ENCODE results near the gene HNRNPUL1.

HNRNPUL1 gene

GRCh38 chr19:41253660-41254059 is 10.5 kb upstream of the HNRNPUL1 start:
- Histone ChIP-seq H3K9me3 (ENCODE audit: control insufficient read depth, low read length) (no peaks in the 10 kb centered on the region), H3K4me3 (ENCODE audit: insufficient read depth, low read depth, low read length) (no peak overlapping the region), H3K36me3 (ENCODE audit: control insufficient read depth, insufficient read depth, low read length) (peaks cover 44% of the 10 kb centered on the region), H3K27ac (ENCODE audit: insufficient read depth, low read depth, low read length, poor library complexity, severe bottlenecking) (no peak overlapping the region), H3K27me3 (ENCODE audit: control insufficient read depth, insufficient read depth, low read length, poor library complexity, severe bottlenecking) (no peaks in the 10 kb centered on the region), H3K4me1 (ENCODE audit: control insufficient read depth, insufficient read depth, low read length) (no peaks in the 10 kb centered on the region)
- WGBS, 2 experiments, result 92 to 94% methylated on average over 6 of the region's 6 CpGs

GRCh38 chr19:41255171-41255570 is 9.0 kb upstream of the HNRNPUL1 start:
- H3K4me3 ChIP-seq (ENCODE audit: insufficient read depth, low read depth, low read length), result no peak overlapping the region
- H3K27me3 ChIP-seq (ENCODE audit: control insufficient read depth, insufficient read depth, low read length, poor library complexity, severe bottlenecking), result no peaks in the 10 kb centered on the region
- H3K27ac ChIP-seq (ENCODE audit: insufficient read depth, low read depth, low read length, poor library complexity, severe bottlenecking), result no peak overlapping the region
- H3K9me3 ChIP-seq (ENCODE audit: control insufficient read depth, low read length), result no peaks in the 10 kb centered on the region
- H3K4me1 ChIP-seq (ENCODE audit: control insufficient read depth, insufficient read depth, low read length), result no peaks in the 10 kb centered on the region
- peaks cover 48% of the 10 kb centered on the region for H3K36me3 ChIP-seq (ENCODE audit: control insufficient read depth, insufficient read depth, low read length)

- Histone ChIP-seq H3K36me3 (ENCODE audit: control insufficient read depth, insufficient read depth, low read length) (peaks cover 24% of the 10 kb centered on the region), H3K27ac (ENCODE audit: insufficient read depth, low read depth, low read length, poor library complexity, severe bottlenecking) (no peak overlapping the region), H3K4me3 (ENCODE audit: insufficient read depth, low read depth, low read length) (peak overlapping the region; percentile 99), H3K4me1 (ENCODE audit: control insufficient read depth, insufficient read depth, low read length) (peaks cover 5% of the 10 kb centered on the region), H3K27me3 (ENCODE audit: control insufficient read depth, insufficient read depth, low read length, poor library complexity, severe bottlenecking) (no peaks in the 10 kb centered on the region), H3K9me3 (ENCODE audit: control insufficient read depth, low read length) (no peaks in the 10 kb centered on the region)
- 85 to 86% methylated on average over 10 of the region's 10 CpGs for WGBS, 2 experiments
These were observed 2.5 kb upstream of the HNRNPUL1 start for GRCh38 chr19:41261474-41262190.

- H3K4me1 ChIP-seq (ENCODE audit: control insufficient read depth, insufficient read depth, low read length), result peaks cover 9% of the 10 kb centered on the region
- H3K27ac ChIP-seq (ENCODE audit: insufficient read depth, low read depth, low read length, poor library complexity, severe bottlenecking), result peak overlapping the region; percentile 96
- no peaks in the 10 kb centered on the region for H3K9me3 ChIP-seq (ENCODE audit: control insufficient read depth, low read length)
- peak overlapping the region; percentile 99 for H3K4me3 ChIP-seq (ENCODE audit: insufficient read depth, low read depth, low read length)
- peaks cover 19% of the 10 kb centered on the region for H3K36me3 ChIP-seq (ENCODE audit: control insufficient read depth, insufficient read depth, low read length)
- 0 to 1% methylated on average over 46 of the region's 46 CpGs for WGBS, 2 experiments
- H3K27me3 ChIP-seq (ENCODE audit: control insufficient read depth, insufficient read depth, low read length, poor library complexity, severe bottlenecking), result no peaks in the 10 kb centered on the region
These were observed 926 bp upstream of the HNRNPUL1 start for GRCh38 chr19:41263042-41263849.

- Histone ChIP-seq H3K4me1 (ENCODE audit: control insufficient read depth, insufficient read depth, low read length) (peaks cover 9% of the 10 kb centered on the region), H3K4me3 (ENCODE audit: insufficient read depth, low read depth, low read length) (peak overlapping the region; percentile 88), H3K9me3 (ENCODE audit: control insufficient read depth, low read length) (no peaks in the 10 kb centered on the region), H3K36me3 (ENCODE audit: control insufficient read depth, insufficient read depth, low read length) (peaks cover 23% of the 10 kb centered on the region), H3K27ac (ENCODE audit: insufficient read depth, low read depth, low read length, poor library complexity, severe bottlenecking) (peak overlapping the region; percentile 96), H3K27me3 (ENCODE audit: control insufficient read depth, insufficient read depth, low read length, poor library complexity, severe bottlenecking) (no peaks in the 10 kb centered on the region)
- WGBS, 2 experiments, result 0% methylated on average over 75 of the region's 75 CpGs
These were observed 616 bp downstream of the HNRNPUL1 start for GRCh38 chr19:41264581-41265394.

GRCh38 chr19:41265395-41266153 is 1.4 kb downstream of the HNRNPUL1 start:
- peaks cover 25% of the 10 kb centered on the region for H3K36me3 ChIP-seq (ENCODE audit: control insufficient read depth, insufficient read depth, low read length)
- H3K9me3 ChIP-seq (ENCODE audit: control insufficient read depth, low read length), result no peaks in the 10 kb centered on the region
- peaks cover 9% of the 10 kb centered on the region for H3K4me1 ChIP-seq (ENCODE audit: control insufficient read depth, insufficient read depth, low read length)
- 15 to 22% methylated on average over 17 of the region's 17 CpGs for WGBS, 2 experiments
- peak overlapping the region; percentile 88 for H3K4me3 ChIP-seq (ENCODE audit: insufficient read depth, low read depth, low read length)
- no peak overlapping the region for H3K27ac ChIP-seq (ENCODE audit: insufficient read depth, low read depth, low read length, poor library complexity, severe bottlenecking)
- no peaks in the 10 kb centered on the region for H3K27me3 ChIP-seq (ENCODE audit: control insufficient read depth, insufficient read depth, low read length, poor library complexity, severe bottlenecking)

- Histone ChIP-seq H3K4me3 (ENCODE audit: insufficient read depth, low read depth, low read length) (no peak overlapping the region), H3K9me3 (ENCODE audit: control insufficient read depth, low read length) (no peaks in the 10 kb centered on the region), H3K36me3 (ENCODE audit: control insufficient read depth, insufficient read depth, low read length) (peaks cover 60% of the 10 kb centered on the region), H3K27ac (ENCODE audit: insufficient read depth, low read depth, low read length, poor library complexity, severe bottlenecking) (no peak overlapping the region), H3K4me1 (ENCODE audit: control insufficient read depth, insufficient read depth, low read length) (peaks cover 9% of the 10 kb centered on the region), H3K27me3 (ENCODE audit: control insufficient read depth, insufficient read depth, low read length, poor library complexity, severe bottlenecking) (no peaks in the 10 kb centered on the region)
- 90 to 94% methylated on average over 2 of the region's 2 CpGs for WGBS, 2 experiments
These were observed 4.9 kb downstream of the HNRNPUL1 start for GRCh38 chr19:41269055-41269454.

GRCh38 chr19:41269571-41269970 is 5.4 kb downstream of the HNRNPUL1 start:
- peaks cover 65% of the 10 kb centered on the region for H3K36me3 ChIP-seq (ENCODE audit: control insufficient read depth, insufficient read depth, low read length)

GRCh38 chr19:41273076-41273475 is 8.9 kb downstream of the HNRNPUL1 start:
- Histone ChIP-seq H3K27ac (ENCODE audit: insufficient read depth, low read depth, low read length, poor library complexity, severe bottlenecking) (no peak overlapping the region), H3K36me3 (ENCODE audit: control insufficient read depth, insufficient read depth, low read length) (peaks cover 87% of the 10 kb centered on the region), H3K4me3 (ENCODE audit: insufficient read depth, low read depth, low read length) (no peak overlapping the region), H3K4me1 (ENCODE audit: control insufficient read depth, insufficient read depth, low read length) (no peaks in the 10 kb centered on the region), H3K27me3 (ENCODE audit: control insufficient read depth, insufficient read depth, low read length, poor library complexity, severe bottlenecking) (no peaks in the 10 kb centered on the region), H3K9me3 (ENCODE audit: control insufficient read depth, low read length) (no peaks in the 10 kb centered on the region)
- 95 to 98% methylated on average over 6 of the region's 6 CpGs for WGBS, 2 experiments

More at GRCh38 chr19:41269571-41269970, 5.4 kb downstream of the HNRNPUL1 start:
- no peaks in the 10 kb centered on the region for H3K9me3 ChIP-seq (ENCODE audit: control insufficient read depth, low read length)
- H3K4me3 ChIP-seq (ENCODE audit: insufficient read depth, low read depth, low read length), result no peak overlapping the region
- H3K4me1 ChIP-seq (ENCODE audit: control insufficient read depth, insufficient read depth, low read length), result peaks cover 9% of the 10 kb centered on the region
- WGBS, 2 experiments, result 97% methylated on average over 5 of the region's 5 CpGs
- H3K27ac ChIP-seq (ENCODE audit: insufficient read depth, low read depth, low read length, poor library complexity, severe bottlenecking), result no peak overlapping the region
- H3K27me3 ChIP-seq (ENCODE audit: control insufficient read depth, insufficient read depth, low read length, poor library complexity, severe bottlenecking), result no peaks in the 10 kb centered on the region

Data from ectodermal cell (in vitro differentiated cells).